ENCODE measurements around the gene MYH15.

GRCh38 chr3:108433928-108434327 is 76.5 kb downstream of the MYH15 start:
- TF ChIP-seq CTCF (IDR thresholded peaks at IDR 0.05) (no peak), POLR2A (IDR thresholded peaks at IDR 0.05) (no peak)

Measured in Peyer's patch (tissue), 4 donors.